ENCODE measurements around the gene ATAD3C.
A peak's percentile ranks its signal among the peaks of the same experiment; 100 is the strongest.
"Not testable (repeated sequence)": the region's sequence is repeated elsewhere in the genome, so short reads cannot be mapped to it uniquely, and the experiment has no call there.

The ATAD3C gene

DNA sequence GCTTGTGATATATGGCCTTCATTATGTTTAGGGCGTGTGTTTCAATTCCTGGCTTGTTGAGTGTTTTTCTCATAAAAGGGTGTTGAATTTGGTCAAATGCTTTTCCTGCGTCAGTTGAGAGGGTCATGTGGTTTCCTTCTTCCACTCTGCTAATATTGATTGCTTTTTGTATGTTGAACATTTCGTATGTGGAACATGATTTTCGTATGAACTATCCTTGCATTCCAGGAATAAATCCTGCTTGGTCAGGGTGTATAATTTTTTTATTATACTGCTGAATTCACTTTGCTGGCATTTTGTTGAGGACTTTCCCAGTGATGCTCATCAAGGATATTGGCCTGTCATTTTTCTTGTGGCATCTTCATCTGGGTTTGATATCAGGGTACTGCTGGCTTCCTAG lies 57.8 kb downstream of the ATAD3C start:
- no peak overlapping the region for H3K4me3 ChIP-seq (ENCODE audit: low read depth, low read length)
- TF ChIP-seq CTCF (IDR thresholded peaks at IDR 0.05; ENCODE audit: low read depth, low read length), result no peak

DNA sequence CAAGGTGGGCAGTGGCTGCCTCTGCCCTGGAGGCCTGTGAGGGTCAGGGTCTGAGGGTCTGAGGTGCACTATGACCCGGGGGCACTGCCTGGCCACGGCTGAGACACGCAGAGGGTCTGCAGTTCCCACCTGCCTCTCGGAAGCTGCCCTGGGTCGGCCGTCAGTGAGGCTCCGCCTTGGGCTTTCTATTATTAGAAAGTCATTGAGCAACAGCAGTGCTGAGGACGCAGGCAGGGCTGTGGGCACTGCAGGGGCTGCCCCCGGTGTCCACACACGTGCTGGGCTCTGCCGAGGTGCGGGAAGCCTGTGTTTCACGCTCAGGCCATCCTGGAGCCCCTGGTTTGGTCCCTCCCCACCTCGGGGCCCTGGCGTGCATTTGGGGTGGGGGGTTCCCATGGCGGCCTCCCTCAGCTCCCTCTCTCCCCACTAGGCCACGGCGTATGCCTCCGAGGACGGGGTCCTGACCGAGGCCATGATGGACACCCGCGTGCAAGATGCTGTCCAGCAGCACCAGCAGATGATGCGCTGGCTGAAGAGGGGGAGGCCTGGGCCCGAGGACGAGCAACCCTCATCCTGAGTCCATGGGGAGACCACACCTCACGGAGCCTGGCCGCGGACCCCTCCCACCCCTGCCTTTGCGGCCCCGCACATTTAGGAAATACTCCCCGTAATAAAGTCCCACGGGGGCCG lies 59.4 kb downstream of the ATAD3C start:
- H3K4me3 ChIP-seq (ENCODE audit: low read depth, low read length), result not testable (repeated sequence)

DNA sequence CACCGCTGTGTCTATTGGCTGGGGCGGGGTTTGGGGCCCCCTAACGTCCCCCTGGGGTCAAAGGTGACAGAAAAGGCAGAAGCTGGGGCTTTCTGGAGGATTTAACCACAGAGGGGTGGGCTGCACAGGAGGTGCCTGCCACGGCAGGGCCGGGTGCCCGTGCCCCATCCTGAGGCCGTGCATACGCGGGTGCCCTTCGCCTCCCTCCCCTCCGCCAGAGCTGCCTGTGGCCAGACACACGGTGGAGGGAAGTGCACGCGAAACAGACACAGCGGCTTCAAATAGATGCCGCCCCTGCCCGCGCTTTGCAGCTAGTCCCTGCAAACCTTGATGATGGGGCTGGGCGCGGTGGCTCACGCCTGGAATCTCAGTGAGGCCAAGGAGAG lies 60.0 kb downstream of the ATAD3C start:
- H3K4me3 ChIP-seq (ENCODE audit: low read depth, low read length), result not testable (repeated sequence)

GRCh38 chr1:1510912-1511532 lies 61.5 kb downstream of the ATAD3C start:
- no peak for TF ChIP-seq CTCF (IDR thresholded peaks at IDR 0.05; ENCODE audit: low read depth, low read length)
- peak overlapping the region; percentile 66 for H3K4me3 ChIP-seq (ENCODE audit: low read depth, low read length)

- TF ChIP-seq CTCF (IDR thresholded peaks at IDR 0.05; ENCODE audit: low read depth, low read length), result no peak
- peak within 1 kb of the TSS; percentile 66 for H3K4me3 ChIP-seq (ENCODE audit: low read depth, low read length)
These were observed 62.2 kb downstream of the ATAD3C start, which contains the start of gene ATAD3A for GRCh38 chr1:1511533-1512285. Gene ATAD3A, plus strand, starts transcription at chr1:1512162. Its CDS starts 107 bp downstream, at chr1:1512269.

DNA sequence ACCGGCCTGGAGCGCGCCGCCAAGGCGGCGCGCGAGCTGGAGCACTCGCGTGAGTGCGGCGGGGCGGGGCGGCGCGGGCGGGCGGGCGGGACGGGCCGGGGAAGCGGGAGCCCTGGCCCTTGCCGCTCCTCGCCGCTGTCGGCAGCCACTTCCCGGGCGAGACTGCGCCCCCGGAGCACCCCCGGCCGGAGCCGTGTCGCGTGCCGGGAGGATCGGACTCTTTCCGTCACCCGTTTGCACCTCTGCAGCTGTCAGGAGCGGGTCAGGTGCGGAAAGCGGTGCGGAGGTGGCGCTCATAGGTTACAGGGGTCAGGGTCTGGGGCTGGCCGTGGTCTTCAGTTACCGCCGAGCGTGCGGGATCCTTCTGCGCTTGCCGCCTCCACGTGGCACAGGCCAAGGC lies 62.9 kb downstream of the ATAD3C start:
- H3K4me3 ChIP-seq (ENCODE audit: low read depth, low read length), result peak overlapping the region; percentile 47

DNA sequence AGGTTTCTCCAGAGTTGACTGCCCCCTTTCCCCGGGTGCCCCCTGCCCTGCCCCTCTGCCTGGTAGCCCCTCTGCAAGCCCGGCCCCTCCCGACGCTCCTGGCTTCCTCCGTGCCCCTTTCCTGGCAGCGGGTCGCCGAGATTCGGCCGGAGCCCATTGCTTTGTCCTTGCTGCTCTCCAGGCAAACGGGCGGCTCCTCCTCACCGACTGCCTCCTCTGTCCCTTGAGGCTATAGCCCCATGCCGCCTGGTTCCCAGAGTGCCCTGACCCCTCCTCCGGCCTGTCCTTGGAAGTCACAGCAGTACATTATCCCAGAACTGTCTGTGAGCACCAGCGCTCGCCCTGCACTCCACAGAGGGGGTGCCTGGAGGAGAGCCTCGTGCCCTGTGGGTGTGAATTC lies 64.2 kb downstream of the ATAD3C start:
- H3K4me3 ChIP-seq (ENCODE audit: low read depth, low read length), result peak overlapping the region; percentile 31; the same call in 1 of the 2 replicates

DNA sequence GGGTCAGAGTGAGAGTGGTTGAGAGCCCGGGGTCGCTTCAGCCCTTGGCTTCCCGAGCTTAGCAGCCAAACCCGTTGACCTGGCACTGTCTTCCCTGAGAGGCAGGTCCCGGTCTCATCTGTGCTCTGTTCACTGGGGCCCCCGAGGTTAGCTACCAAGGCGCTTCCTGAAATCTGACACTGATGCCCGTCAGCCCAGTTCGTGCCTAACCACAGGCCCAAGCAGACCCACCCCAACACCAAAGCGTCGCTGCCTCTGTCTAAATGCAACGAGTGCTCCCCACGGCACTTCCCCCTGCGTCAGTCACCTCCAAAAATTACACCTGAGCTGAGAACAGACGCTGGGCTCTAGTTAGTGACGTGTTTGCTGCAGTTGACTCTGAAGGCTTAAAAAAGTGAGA lies 64.9 kb downstream of the ATAD3C start:
- not testable (repeated sequence) for H3K4me3 ChIP-seq (ENCODE audit: low read depth, low read length)

DNA sequence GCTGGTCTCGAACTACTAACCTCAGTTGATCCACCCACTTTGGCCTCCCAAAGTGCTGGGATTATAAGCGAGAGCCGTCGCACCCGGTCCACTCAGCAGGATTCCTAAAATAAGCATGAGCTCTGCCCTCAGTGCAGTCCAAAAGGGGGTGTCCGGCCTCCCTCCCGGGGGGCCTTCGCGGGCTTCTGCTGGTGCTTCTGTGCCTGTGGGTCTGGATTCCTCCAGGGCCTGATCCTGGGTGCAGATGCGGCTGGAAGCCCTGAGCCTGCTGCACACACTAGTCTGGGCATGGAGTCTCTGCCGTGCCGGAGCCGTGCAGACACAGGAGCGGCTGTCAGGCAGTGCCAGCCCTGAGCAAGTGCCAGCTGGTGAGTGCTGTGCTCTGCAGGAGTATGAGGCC lies 67.4 kb downstream of the ATAD3C start:
- not testable (repeated sequence) for H3K4me3 ChIP-seq (ENCODE audit: low read depth, low read length)

GRCh38 chr1:1517973-1518620 lies 68.6 kb downstream of the ATAD3C start:
- no peak overlapping the region for H3K4me3 ChIP-seq (ENCODE audit: low read depth, low read length)
- no peak for TF ChIP-seq CTCF (IDR thresholded peaks at IDR 0.05; ENCODE audit: low read depth, low read length)

DNA sequence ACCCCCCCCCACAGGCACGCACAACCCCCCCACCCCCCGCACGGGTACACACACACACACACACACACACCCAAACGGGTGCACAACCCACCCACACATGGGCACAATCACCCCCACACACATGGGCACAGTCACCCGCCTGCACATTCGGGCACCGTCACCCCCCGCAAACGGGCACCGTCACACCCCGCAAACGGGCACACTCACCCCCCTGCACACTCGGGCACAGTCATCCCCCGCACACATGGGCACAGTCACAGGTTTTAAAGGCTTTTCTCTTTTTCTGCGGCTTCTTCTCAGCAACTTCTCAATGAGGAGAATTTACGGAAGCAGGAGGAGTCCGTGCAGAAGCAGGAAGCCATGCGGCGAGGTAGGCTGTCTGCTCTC lies 69.1 kb downstream of the ATAD3C start:
- H3K4me3 ChIP-seq (ENCODE audit: low read depth, low read length), result not testable (repeated sequence)

Measured in WI38 (cell line).